PFSK-1 (cell line): Measurements from ENCODE around the gene RRAD.

Experiments
- FOXP2 ChIP-seq: optimal IDR thresholded peaks from 2 replicates; pipeline ENCODE3; 2011; ENCODE audit warnings: borderline replicate concordance, control low read depth, inconsistent platforms; ENCODE audit not compliant: insufficient read depth; ENCODE audit errors: extremely low read length, extremely low read depth
- POLR2AphosphoS5 ChIP-seq: IDR thresholded peaks from 2 replicates; pipeline ENCODE4 v1.6.1; 2012; ENCODE audit warnings: low read depth, mild to moderate bottlenecking, control low read depth, low read length, moderate library complexity
- SIN3A ChIP-seq: IDR thresholded peaks from 2 replicates; pipeline ENCODE4 v1.6.1; 2012; ENCODE audit warnings: mild to moderate bottlenecking, low read length, moderate library complexity, borderline replicate concordance; ENCODE audit not compliant: insufficient read depth
- TAF1 ChIP-seq: IDR thresholded peaks from 2 replicates; pipeline ENCODE4 v1.6.1; 2012; ENCODE audit warnings: low read length, control low read depth, borderline replicate concordance; ENCODE audit not compliant: insufficient read depth
- TF ChIP-seq, protein P1 (sequence below), 2 experiments: IDR thresholded peaks; 2 replicates each; pipeline versions ENCODE4 v1.6.1 to v1.8.0; 2011 to 2012; ENCODE audit warnings: low read depth in 2 of 2, low read length in 2 of 2, control low read depth in 1 of 2, inconsistent platforms in 1 of 2, mild to moderate bottlenecking in 1 of 2, moderate library complexity in 1 of 2; ENCODE audit not compliant: insufficient read depth in 1 of 2

The RRAD gene

GRCh38 chr16:66932076-66932475 is 6.7 kb upstream of the RRAD start:
- no peak for TF ChIP-seq FOXP2
- TF ChIP-seq, protein P1, sequence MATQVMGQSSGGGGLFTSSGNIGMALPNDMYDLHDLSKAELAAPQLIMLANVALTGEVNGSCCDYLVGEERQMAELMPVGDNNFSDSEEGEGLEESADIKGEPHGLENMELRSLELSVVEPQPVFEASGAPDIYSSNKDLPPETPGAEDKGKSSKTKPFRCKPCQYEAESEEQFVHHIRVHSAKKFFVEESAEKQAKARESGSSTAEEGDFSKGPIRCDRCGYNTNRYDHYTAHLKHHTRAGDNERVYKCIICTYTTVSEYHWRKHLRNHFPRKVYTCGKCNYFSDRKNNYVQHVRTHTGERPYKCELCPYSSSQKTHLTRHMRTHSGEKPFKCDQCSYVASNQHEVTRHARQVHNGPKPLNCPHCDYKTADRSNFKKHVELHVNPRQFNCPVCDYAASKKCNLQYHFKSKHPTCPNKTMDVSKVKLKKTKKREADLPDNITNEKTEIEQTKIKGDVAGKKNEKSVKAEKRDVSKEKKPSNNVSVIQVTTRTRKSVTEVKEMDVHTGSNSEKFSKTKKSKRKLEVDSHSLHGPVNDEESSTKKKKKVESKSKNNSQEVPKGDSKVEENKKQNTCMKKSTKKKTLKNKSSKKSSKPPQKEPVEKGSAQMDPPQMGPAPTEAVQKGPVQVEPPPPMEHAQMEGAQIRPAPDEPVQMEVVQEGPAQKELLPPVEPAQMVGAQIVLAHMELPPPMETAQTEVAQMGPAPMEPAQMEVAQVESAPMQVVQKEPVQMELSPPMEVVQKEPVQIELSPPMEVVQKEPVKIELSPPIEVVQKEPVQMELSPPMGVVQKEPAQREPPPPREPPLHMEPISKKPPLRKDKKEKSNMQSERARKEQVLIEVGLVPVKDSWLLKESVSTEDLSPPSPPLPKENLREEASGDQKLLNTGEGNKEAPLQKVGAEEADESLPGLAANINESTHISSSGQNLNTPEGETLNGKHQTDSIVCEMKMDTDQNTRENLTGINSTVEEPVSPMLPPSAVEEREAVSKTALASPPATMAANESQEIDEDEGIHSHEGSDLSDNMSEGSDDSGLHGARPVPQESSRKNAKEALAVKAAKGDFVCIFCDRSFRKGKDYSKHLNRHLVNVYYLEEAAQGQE (IDR thresholded peaks at IDR 0.05; ENCODE audit: insufficient read depth in 1 of 2, low read depth in 2 of 2, low read length in 2 of 2), result no peak
- no peak for TF ChIP-seq TAF1
- TF ChIP-seq POLR2AphosphoS5, result no peak
- no peak for TF ChIP-seq SIN3A

DNA sequence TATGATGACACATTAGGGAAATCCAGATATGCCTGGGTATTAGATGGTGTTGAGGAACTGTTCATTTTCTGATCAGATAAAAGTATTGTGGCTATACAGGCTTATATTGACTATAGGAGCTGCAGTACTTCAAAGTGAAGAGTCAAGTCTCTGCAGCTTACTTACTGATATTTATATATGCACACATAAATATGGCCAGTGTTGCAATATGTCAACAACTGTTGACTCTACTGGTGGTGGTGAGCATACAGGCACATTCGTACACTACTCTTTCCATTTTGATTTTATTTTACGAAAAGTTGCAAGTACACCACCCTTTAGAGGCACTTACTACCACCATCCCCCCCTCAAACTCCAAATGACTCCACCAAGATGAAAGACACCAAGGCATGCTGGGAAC is 6.3 kb upstream of the RRAD start:
- TF ChIP-seq, protein P1 (IDR thresholded peaks at IDR 0.05; ENCODE audit: insufficient read depth in 1 of 2, low read depth in 2 of 2, low read length in 2 of 2), result no peak
- TF ChIP-seq SIN3A (no peak), FOXP2 (no peak), POLR2AphosphoS5 (no peak), TAF1 (no peak)

DNA sequence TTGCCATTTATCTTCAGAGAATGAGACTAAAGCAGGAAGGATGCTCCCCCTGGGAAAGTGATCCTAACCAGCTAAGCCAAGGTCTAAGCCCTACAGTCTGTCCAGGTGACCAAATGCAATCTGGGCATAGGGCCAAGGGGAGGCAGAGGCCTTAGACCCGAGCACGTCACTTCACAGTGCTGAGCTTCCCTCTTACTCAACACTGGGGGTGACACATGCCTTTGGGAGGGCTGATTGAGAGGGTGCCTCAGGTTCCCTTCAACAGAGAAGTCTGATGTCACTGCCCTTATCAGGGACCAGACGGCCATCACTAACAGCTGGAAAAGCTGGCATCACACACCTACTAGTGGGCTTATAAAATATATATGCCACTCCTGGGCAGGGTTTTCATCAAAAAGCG is 4.9 kb upstream of the RRAD start:
- TF ChIP-seq SIN3A (no peak), TAF1 (no peak), POLR2AphosphoS5 (no peak), FOXP2 (no peak)
- TF ChIP-seq, protein P1 (IDR thresholded peaks at IDR 0.05; ENCODE audit: insufficient read depth in 1 of 2, low read depth in 2 of 2, low read length in 2 of 2), result no peak

DNA sequence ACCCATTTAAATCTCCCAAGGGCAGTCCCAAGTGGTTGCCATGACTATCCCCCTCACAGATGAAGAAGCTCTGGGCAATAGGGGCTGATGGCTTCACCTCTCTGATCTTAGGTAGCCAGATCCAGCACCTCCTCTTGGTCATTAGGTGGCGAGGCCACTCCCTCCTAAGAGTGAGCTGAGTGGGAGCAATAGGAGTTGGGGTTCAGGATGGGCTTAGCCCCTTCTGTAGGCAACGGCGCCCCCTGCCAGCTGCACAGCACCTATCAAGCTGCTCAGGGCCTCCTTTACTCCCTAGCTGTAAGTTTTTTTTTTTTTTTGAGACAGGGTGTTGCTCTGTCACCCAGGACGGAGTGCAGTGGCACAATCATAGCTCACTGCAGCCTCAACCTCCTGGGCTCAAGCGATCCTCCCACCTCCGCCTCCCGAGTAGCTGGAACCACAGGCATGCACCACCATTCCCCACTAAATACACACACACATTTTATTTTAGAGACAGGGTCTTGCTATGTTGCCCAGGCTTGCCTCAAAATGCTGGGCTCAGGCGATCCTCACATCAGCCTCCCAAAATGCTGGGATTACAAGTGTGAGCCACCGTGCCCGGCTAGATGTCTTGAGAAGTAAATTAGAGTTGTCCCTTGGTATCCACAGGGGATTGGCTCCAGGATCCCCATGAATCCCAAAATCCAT is 3.5 kb upstream of the RRAD start:
- TF ChIP-seq TAF1, result no peak
- no peak for TF ChIP-seq SIN3A
- TF ChIP-seq FOXP2, result no peak
- TF ChIP-seq POLR2AphosphoS5, result no peak
- TF ChIP-seq, protein P1 (IDR thresholded peaks at IDR 0.05; ENCODE audit: insufficient read depth in 1 of 2, low read depth in 2 of 2, low read length in 2 of 2), result no peak
